Vagina (tissue), 2 donors: ENCODE data around the gene LST1. TPM values are rescaled to one million over a fixed set of nuclear protein-coding genes. Genes with fewer than 3 reads are reported as not detected.
"Not testable (repeated sequence)": the region's sequence is repeated elsewhere in the genome, so short reads cannot be mapped to it uniquely, and the experiment has no call there.

Source experiments
- DNase-seq, 2 donors: peaks; one replicate each; pipeline ENCODE4 v3.0.0-alpha.2; 2017; ENCODE audit errors: extremely low spot score in 2 of 2
- H3K27ac ChIP-seq: fragments of 200-600 bp; sonication (generic); one replicate; pipeline ENCODE4 v1.5.1; 2019
- H3K27me3 ChIP-seq: fragments of 200-600 bp; sonication (generic); one replicate; pipeline ENCODE4 v1.5.1; 2019
- H3K36me3 ChIP-seq, 2 donors: fragments of 200-600 bp; sonication (generic); one replicate each; pipeline ENCODE4 v1.5.1; 2017 to 2019
- H3K4me1 ChIP-seq: fragments of 200-600 bp; sonication (generic); one replicate; pipeline ENCODE4 v1.5.1; 2019
- H3K4me3 ChIP-seq, 2 donors: fragments of 200-600 bp; sonication (generic); 1 replicate in 1 of 2; 2 replicates in 1 of 2; pipeline ENCODE4 v1.5.1; 2016 to 2019
- H3K9me3 ChIP-seq: fragments of 200-600 bp; sonication (generic); one replicate; pipeline ENCODE4 v1.5.1; 2019
- CTCF ChIP-seq, 3 experiments: fragments of 450-650 bp in 2 of 3; fragments of 200-600 bp in 1 of 3; sonication (generic) in 1 of 3; IDR thresholded peaks; one replicate each; pipeline ENCODE4 v1.5.1; 2017 to 2019; ENCODE audit warnings: antibody characterized with exemption in 3 of 3, mild to moderate bottlenecking in 2 of 3, moderate library complexity in 2 of 3
- POLR2A ChIP-seq, 2 donors: fragments of 450-650 bp; IDR thresholded peaks; one replicate each; pipeline ENCODE4 v1.6.1; 2017; ENCODE audit warnings: antibody characterized with exemption in 2 of 2, mild to moderate bottlenecking in 2 of 2, moderate library complexity in 2 of 2
- POLR2AphosphoS5 ChIP-seq, 2 donors: sonication (generic); formaldehyde crosslinking; IDR thresholded peaks; one replicate each; pipeline ENCODE4 v1.9.0; 2017; ENCODE audit warnings: antibody characterized with exemption in 2 of 2, mild to moderate bottlenecking in 2 of 2, low read depth in 1 of 2; ENCODE audit not compliant: insufficient read depth in 1 of 2
- intact Hi-C: fragments of 100-400 bp; cut with DNase I; formaldehyde crosslinking; loops from one replicate; pipeline ENCODE4 v1.15.1; 2023
- total RNA-seq: library from RNA; depleted of rRNA; stranded (reverse); fragments of >200 nt; gene quantifications from one replicate; pipeline ENCODE4 v1.2.3, GENCODE V29; 2016

The LST1 gene
- total RNA-seq, 1 donor from 2014 or later: not detected

GRCh38 chr6:31586599-31587281, 663 bp downstream of the LST1 start:
- DNase-seq: no peak
- no peak for TF ChIP-seq POLR2AphosphoS5 (IDR thresholded peaks at IDR 0.05; ENCODE audit: insufficient read depth in 1 of 2, low read depth in 1 of 2)
- no peak for TF ChIP-seq CTCF (IDR thresholded peaks at IDR 0.05)
- no peak for TF ChIP-seq POLR2A (IDR thresholded peaks at IDR 0.05)
- Histone ChIP-seq H3K4me1 (peaks cover 13% of the 10 kb centered on the region), H3K9me3 (no peaks in the 10 kb centered on the region), H3K27me3 (no peaks in the 10 kb centered on the region), H3K27ac (no peak overlapping the region), H3K4me3 (no peak overlapping the region), H3K36me3 (no peaks in the 10 kb centered on the region)
- intact Hi-C loops: no loop called here

DNA sequence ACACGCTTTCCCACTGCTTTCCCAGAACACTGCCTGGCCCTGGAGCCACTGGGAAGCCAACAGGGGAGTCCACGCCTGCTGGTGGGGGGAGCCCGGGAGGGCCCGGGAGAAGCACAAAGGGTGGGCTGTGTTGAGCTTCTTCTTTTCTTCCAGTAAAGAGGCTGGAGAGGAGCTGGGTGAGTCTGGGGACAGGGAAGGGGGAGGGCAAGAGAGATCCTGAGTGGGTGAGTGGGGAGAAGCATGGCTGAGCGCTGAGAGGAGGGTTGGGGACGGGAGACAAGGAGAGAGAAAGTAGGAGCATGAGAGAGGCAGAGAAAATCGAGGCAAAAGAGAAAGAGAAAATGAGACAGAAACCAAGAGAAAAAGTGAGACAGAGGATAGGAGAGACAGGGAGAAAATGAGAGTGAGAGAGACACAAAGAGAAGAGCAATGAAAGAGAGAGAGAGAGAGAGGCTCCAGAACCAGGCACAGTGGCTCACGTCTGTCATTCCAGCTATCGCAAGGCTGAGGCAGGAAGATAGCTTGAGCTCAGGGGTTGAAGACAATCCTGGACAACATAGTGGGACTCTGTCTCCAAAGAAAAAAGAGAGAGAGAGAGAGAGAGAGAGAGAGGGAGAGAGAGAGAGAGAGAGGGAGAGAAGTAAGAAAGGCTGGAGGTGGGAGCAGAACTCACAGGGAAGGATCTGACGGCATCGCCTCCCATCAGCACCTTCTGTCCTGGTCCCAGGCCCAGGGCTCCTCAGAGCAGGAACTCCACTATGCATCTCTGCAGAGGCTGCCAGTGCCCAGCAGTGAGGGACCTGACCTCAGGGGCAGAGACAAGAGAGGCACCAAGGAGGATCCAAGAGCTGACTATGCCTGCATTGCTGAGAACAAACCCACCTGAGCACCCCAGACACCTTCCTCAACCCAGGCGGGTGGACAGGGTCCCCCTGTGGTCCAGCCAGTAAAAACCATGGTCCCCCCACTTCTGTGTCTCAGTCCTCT, 2.0 kb downstream of the LST1 start:
- no peak for DNase-seq
- no peak overlapping the region for H3K27ac ChIP-seq
- intact Hi-C loops: no loop called here
- TF ChIP-seq CTCF (IDR thresholded peaks at IDR 0.05) (no peak), POLR2AphosphoS5 (IDR thresholded peaks at IDR 0.05; ENCODE audit: insufficient read depth in 1 of 2, low read depth in 1 of 2) (no peak), POLR2A (IDR thresholded peaks at IDR 0.05) (no peak)
- no peaks in the 10 kb centered on the region for H3K4me1 ChIP-seq
- no peaks in the 10 kb centered on the region for H3K36me3 ChIP-seq
- H3K4me3 ChIP-seq: no peak overlapping the region
- no peaks in the 10 kb centered on the region for H3K27me3 ChIP-seq
- H3K9me3 ChIP-seq: no peaks in the 10 kb centered on the region

DNA sequence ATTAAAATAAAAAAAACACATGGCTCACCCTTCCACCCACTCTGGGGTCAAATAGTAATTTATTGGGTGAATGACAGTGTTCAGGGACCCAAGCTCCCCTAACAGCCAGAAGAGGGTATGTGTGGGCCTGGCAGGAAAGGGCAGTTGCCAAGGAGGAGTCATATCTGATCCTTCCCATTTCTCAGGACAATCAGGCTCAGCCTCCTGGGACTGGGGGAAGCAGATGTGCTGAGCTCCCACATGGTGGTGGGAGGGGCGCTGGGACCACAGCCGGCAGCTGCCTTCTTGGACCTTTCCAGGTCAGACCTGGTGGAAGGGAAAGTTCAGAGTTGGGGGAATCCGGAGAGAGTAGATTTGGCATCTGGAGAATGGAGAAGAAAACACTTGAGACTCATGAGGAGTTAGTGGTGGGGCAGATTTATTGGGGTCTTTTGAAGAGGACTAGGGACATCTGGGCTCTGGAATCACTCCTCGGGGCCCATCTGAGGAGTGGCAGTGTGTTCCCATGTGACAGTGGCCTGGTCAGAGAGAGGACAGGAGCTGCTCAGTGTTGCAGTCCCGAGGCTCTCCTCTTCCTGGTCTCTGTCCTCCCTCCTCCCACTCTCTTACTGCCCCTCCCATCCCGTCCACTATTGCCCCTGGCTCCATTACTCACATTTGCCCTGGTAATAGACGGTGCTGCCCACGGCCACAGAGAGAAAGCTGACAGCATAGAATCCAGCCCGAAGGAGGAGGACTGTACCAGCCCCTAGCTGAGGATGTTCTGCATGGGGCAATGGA, 3.0 kb downstream of the LST1 start:
- Histone ChIP-seq H3K27me3 (no peaks in the 10 kb centered on the region), H3K27ac (no peak overlapping the region), H3K4me1 (no peaks in the 10 kb centered on the region), H3K9me3 (no peaks in the 10 kb centered on the region), H3K36me3 (no peaks in the 10 kb centered on the region), H3K4me3 (no peak overlapping the region)
- TF ChIP-seq POLR2A (IDR thresholded peaks at IDR 0.05): no peak
- no peak for TF ChIP-seq POLR2AphosphoS5 (IDR thresholded peaks at IDR 0.05; ENCODE audit: insufficient read depth in 1 of 2, low read depth in 1 of 2)
- TF ChIP-seq CTCF (IDR thresholded peaks at IDR 0.05): no peak
- intact Hi-C loops: no loop called here
- DNase-seq: no peak

- H3K27ac ChIP-seq, intact Hi-C loops, H3K9me3 ChIP-seq, DNase-seq, H3K4me3 ChIP-seq, H3K4me1 ChIP-seq, H3K27me3 ChIP-seq, H3K36me3 ChIP-seq: not testable (repeated sequence)
These were observed 4.6 kb downstream of the LST1 start for GRCh38 chr6:31590691-31591090.

GRCh38 chr6:31592396-31592771, 6.3 kb downstream of the LST1 start:
- Histone ChIP-seq H3K4me3 (no peak overlapping the region), H3K27ac (no peak overlapping the region), H3K4me1 (no peaks in the 10 kb centered on the region), H3K9me3 (no peaks in the 10 kb centered on the region), H3K36me3 (no peaks in the 10 kb centered on the region), H3K27me3 (no peaks in the 10 kb centered on the region)
- intact Hi-C loops: no loop called here
- DNase-seq: no peak
- no peak for TF ChIP-seq POLR2AphosphoS5 (IDR thresholded peaks at IDR 0.05; ENCODE audit: insufficient read depth in 1 of 2, low read depth in 1 of 2)
- TF ChIP-seq CTCF (IDR thresholded peaks at IDR 0.05): no peak
- TF ChIP-seq POLR2A (IDR thresholded peaks at IDR 0.05): no peak
